Caki2 (cell line): ENCODE results near the gene TMEM61. TPM values are rescaled to one million over a fixed set of nuclear protein-coding genes. Genes with fewer than 3 reads are reported as not detected.

Source experiments
- DNase-seq: peaks from one replicate; pipeline ENCODE4 v3.0.0-alpha.2; 2015; ENCODE audit warnings: low read depth
- in situ Hi-C: cut with HindIII; loops from 2 replicates; pipeline ENCODE4 v1.10.0; 2016; ENCODE audit warnings: low sequenced_read_pairs, low pct_unique_long_range_greater_than_20kb, mixed read lengths
- total RNA-seq: library from RNA; depleted of rRNA; stranded (reverse); fragments of >200 nt; shearing (Covaris generic); gene quantifications from 2 replicates; pipeline ENCODE4 v1.2.3, GENCODE V29; 2014; ENCODE audit warnings: low replicate concordance

Gene TMEM61
- total RNA-seq, 1 experiment from 2014 or later = 2.2 TPM

GRCh38 chr1:54979327-54979891 is 1.0 kb upstream of the TMEM61 start:
- no peak for DNase-seq
- in situ Hi-C loops = no loop called here

- DNase-seq = no peak
- in situ Hi-C loops = no loop called here
Measured at GRCh38 chr1:54980046-54980527, 341 bp upstream of the TMEM61 start.

- no peak for DNase-seq
- in situ Hi-C loops = no loop called here
Measured at GRCh38 chr1:54981466-54981865, 1.0 kb downstream of the TMEM61 start.

- in situ Hi-C loops = no loop called here
Measured at GRCh38 chr1:54982739-54983138, 2.3 kb downstream of the TMEM61 start.

GRCh38 chr1:54984131-54984842 is 3.9 kb downstream of the TMEM61 start:
- DNase-seq = no peak
- in situ Hi-C loops = no loop called here

More at GRCh38 chr1:54982739-54983138, 2.3 kb downstream of the TMEM61 start:
- no peak for DNase-seq

GRCh38 chr1:54985556-54985955 is 5.1 kb downstream of the TMEM61 start:
- in situ Hi-C loops = no loop called here

GRCh38 chr1:54986025-54986424 is 5.6 kb downstream of the TMEM61 start:
- in situ Hi-C loops = no loop called here
- no peak for DNase-seq

More at GRCh38 chr1:54985556-54985955, 5.1 kb downstream of the TMEM61 start:
- no peak for DNase-seq

- in situ Hi-C loops = no loop called here
- DNase-seq = no peak
Measured at GRCh38 chr1:54986533-54986932, 6.1 kb downstream of the TMEM61 start.

- DNase-seq = no peak
- in situ Hi-C loops = no loop called here
Measured at GRCh38 chr1:54987427-54987826, 7.0 kb downstream of the TMEM61 start.

GRCh38 chr1:54987919-54988705 is 7.7 kb downstream of the TMEM61 start:
- DNase-seq = no peak

GRCh38 chr1:54988975-54989374 is 8.5 kb downstream of the TMEM61 start:
- in situ Hi-C loops = no loop called here
- DNase-seq = no peak

More at GRCh38 chr1:54987919-54988705, 7.7 kb downstream of the TMEM61 start:
- in situ Hi-C loops = no loop called here

- in situ Hi-C loops = no loop called here
Measured at GRCh38 chr1:54989473-54989872, 9.0 kb downstream of the TMEM61 start.

GRCh38 chr1:54989968-54990810 is 9.8 kb downstream of the TMEM61 start:
- in situ Hi-C loops = no loop called here
- no peak for DNase-seq

More at GRCh38 chr1:54989473-54989872, 9.0 kb downstream of the TMEM61 start:
- no peak for DNase-seq

GRCh38 chr1:54990916-54991315 is 10.5 kb downstream of the TMEM61 start:
- in situ Hi-C loops = no loop called here
- DNase-seq = no peak

- DNase-seq = no peak
- in situ Hi-C loops = no loop called here
Measured at GRCh38 chr1:54991939-54992338, 11.5 kb downstream of the TMEM61 start.

- in situ Hi-C loops = no loop called here
Measured at GRCh38 chr1:54993140-54993539, 12.7 kb downstream of the TMEM61 start.

GRCh38 chr1:54994355-54994990 is 14.0 kb downstream of the TMEM61 start:
- in situ Hi-C loops = no loop called here
- no peak for DNase-seq

More at GRCh38 chr1:54993140-54993539, 12.7 kb downstream of the TMEM61 start:
- no peak for DNase-seq
